Hepatocyte (in vitro differentiated cells): Measurements from ENCODE around the gene AK1.

ENCODE experiments used
- CTCF ChIP-seq: fragments of 200-600 bp; sonication (generic); IDR thresholded peaks from 2 replicates; pipeline ENCODE4 v1.5.1; 2016; ENCODE audit warnings: antibody characterized with exemption, mild to moderate bottlenecking; ENCODE audit not compliant: poor library complexity
- EZH2phosphoT487 ChIP-seq: fragments of 200-600 bp; sonication (generic); IDR thresholded peaks from one replicate; pipeline ENCODE4 v1.6.1; 2018; ENCODE audit warnings: antibody characterized with exemption, mild to moderate bottlenecking, low read depth, moderate library complexity; ENCODE audit not compliant: unreplicated experiment, severe bottlenecking

GRCh38 chr9:127896395-127897192, 19.1 kb upstream of the AK1 start:
- TF ChIP-seq CTCF (no peak), EZH2phosphoT487 (no peak)
